ENCODE results near the gene SHC3. TPM values are rescaled to one million over a fixed set of nuclear protein-coding genes. Genes with fewer than 3 reads are reported as not detected.

SHC3 gene
- polyA plus RNA-seq, 1 donor from 2014 or later, result 22.9 TPM

- Histone ChIP-seq H3K9me2 (ENCODE audit: insufficient read depth, low read length) (no peaks in the 10 kb centered on the region), H3K27me3 (ENCODE audit: insufficient read depth, low read depth, low read length) (no peaks in the 10 kb centered on the region), H3K9me3 (ENCODE audit: low read length) (no peaks in the 10 kb centered on the region), H3F3A (ENCODE audit: insufficient read depth, low read length, poor library complexity, severe bottlenecking) (no peaks in the 10 kb centered on the region), H3K4me2 (ENCODE audit: low read length) (no peak overlapping the region), H2AFZ (ENCODE audit: low read depth, low read length) (no peak overlapping the region), H3K9ac (ENCODE audit: low read length) (no peak overlapping the region), H3K27ac (ENCODE audit: low read length) (no peak overlapping the region), H4K20me1 (ENCODE audit: insufficient read depth) (no peaks in the 10 kb centered on the region), H3K79me2 (replicated peaks; ENCODE audit: insufficient read depth, low read length) (no peaks in the 10 kb centered on the region), H3K36me3 (ENCODE audit: insufficient read depth, low read length) (no peaks in the 10 kb centered on the region), H3K4me3 (ENCODE audit: low read length) (no peak overlapping the region)
- no peak for TF ChIP-seq RAD21 (conservative IDR thresholded peaks at IDR 0.05)
- TF ChIP-seq MXI1 (conservative IDR thresholded peaks at IDR 0.05; ENCODE audit: poor library complexity, severe bottlenecking), result no peak
- TF ChIP-seq TAF1 (IDR thresholded peaks at IDR 0.05; ENCODE audit: low read depth), result no peak
- no peak for TF ChIP-seq POLR2AphosphoS5 (IDR thresholded peaks at IDR 0.05)
- TF ChIP-seq SMC3 (conservative IDR thresholded peaks at IDR 0.05; ENCODE audit: poor library complexity), result no peak
- TF ChIP-seq EZH2 (IDR thresholded peaks at IDR 0.05; ENCODE audit: borderline replicate concordance, insufficient read depth, low read length, poor library complexity, severe bottlenecking), result no peak
- no peak for TF ChIP-seq CTCF (IDR thresholded peaks at IDR 0.05; ENCODE audit: poor library complexity, severe bottlenecking)
Measured at GRCh38 chr9:88957526-88957925, 221.1 kb downstream of the SHC3 start.

Other genes starting within 250 kb of the SHC3 start
- 0.12 and 0.22 TPM in 2 replicates for gene S1PR3, start 187.3 kb downstream of the SHC3 start, polyA plus RNA-seq
- gene CKS2, start 132.4 kb upstream of the SHC3 start, polyA plus RNA-seq, result 40.2 and 48.5 TPM in 2 replicates
- gene SECISBP2, start 139.7 kb upstream of the SHC3 start, polyA plus RNA-seq, result 116 and 121 TPM in 2 replicates

Measured in neural cell (in vitro differentiated cells).